ENCODE data around the gene CABP2.

CABP2 gene

DNA sequence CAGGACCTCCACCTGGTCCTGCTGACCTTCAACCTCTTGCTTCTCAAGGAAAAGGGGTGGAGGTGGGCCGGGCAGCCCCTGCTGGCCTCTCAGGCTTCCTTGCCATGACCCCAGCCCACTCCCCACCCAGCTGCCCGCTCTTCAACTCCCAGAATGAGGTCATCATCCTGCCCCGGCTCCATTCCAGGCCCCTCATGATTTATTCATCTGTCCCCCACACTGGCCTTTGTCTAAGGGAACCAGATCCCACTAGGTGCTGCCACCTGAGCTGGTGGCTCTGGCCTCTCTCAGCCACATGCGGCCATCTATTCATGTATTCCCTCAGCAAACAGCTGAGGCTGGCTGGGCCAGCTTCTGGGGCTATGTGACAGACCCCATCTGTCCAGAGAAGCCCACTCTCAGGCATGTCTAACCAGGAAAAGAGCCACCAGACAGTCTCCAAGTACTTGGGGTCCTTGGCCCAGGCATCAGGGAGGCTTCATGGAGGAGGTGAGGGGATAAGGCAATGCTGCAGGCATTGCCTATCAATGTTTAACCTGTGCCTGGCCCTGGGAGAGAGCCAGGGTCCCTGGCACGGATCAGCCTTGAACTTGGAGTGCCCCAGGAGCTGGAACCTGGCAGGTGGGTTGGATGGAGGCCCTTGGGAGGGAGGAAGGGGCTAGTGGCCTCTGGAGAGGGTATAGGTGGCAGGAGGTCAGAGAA, 2.2 kb upstream of the CABP2 start:
- no peak overlapping the region for H3K4me3 ChIP-seq (replicated peaks in 1 of 2; ENCODE audit: low read depth in 2 of 2, low read length in 2 of 2)
- no peak for DNase-seq (ENCODE audit: low read depth in 2 of 2)
- TF ChIP-seq, protein P1, sequence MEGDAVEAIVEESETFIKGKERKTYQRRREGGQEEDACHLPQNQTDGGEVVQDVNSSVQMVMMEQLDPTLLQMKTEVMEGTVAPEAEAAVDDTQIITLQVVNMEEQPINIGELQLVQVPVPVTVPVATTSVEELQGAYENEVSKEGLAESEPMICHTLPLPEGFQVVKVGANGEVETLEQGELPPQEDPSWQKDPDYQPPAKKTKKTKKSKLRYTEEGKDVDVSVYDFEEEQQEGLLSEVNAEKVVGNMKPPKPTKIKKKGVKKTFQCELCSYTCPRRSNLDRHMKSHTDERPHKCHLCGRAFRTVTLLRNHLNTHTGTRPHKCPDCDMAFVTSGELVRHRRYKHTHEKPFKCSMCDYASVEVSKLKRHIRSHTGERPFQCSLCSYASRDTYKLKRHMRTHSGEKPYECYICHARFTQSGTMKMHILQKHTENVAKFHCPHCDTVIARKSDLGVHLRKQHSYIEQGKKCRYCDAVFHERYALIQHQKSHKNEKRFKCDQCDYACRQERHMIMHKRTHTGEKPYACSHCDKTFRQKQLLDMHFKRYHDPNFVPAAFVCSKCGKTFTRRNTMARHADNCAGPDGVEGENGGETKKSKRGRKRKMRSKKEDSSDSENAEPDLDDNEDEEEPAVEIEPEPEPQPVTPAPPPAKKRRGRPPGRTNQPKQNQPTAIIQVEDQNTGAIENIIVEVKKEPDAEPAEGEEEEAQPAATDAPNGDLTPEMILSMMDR (IDR thresholded peaks at IDR 0.05; ENCODE audit: low read depth, low read length) = no peak

DNA sequence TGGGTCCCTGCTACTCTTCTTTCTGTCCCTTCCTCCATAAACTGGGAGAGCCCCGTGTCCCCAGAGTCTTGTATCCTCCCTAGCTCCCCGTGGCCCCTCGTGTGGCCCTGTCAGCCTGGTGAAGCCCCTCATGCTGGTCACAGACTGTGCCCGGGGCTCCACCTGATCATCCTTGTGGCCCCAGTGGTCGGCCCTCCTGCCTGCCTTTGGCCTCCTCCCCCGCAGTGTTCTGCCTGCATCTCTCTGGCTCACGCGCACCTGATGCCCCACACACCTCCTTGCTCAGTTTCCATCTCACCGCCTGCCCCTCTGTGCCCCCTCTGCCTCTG, 1.2 kb upstream of the CABP2 start:
- TF ChIP-seq, protein P1 (IDR thresholded peaks at IDR 0.05; ENCODE audit: low read depth, low read length) = no peak
- no peak for DNase-seq (ENCODE audit: low read depth in 2 of 2)
- no peak overlapping the region for H3K4me3 ChIP-seq (replicated peaks in 1 of 2; ENCODE audit: low read depth in 2 of 2, low read length in 2 of 2)

DNA sequence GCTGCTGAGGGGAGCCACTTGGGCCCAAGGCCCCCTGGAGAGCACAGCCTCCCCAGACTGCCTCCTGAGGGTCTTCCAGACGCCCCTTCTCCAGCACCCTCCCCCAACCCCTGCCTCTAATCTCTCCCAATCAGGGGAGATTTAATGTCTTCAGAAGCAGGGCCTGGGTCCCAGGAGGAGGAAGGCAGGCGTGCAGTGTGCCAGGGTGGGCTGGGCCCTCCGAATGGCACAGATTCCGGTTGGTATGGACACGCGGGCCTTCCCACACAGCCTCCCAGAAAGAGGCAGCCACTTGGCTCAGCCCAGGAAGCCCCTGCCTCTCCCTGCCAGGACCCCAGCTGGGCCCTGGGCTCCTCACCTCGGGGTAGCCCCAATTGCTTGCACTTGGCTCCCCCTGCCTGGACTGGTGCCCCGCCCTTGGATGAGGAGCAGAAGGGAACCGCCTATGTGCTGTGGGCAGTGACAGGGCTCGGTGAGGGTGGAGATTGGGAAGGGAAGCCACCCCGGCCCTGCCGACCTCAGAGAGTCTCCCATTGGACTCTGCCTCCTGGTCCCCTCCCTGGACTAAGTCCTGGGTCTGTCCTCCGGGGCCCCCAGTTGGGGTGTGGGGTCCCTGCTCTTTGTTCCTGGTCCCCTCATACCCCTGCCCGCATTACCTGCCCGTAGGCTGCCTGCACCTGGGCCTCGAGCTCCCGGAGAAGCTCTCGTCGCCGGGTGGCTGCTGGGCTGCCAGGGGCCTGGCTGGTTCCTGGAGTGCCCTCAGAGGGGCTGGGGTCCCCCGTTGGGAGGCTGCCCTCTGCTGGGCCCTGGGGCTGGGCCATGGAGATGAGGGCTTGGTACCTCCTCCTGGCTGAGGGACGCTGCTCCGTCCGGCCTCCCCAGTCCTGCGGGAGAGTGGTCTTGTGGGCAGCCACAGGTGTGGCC, 572 bp upstream of the CABP2 start:
- DNase-seq (ENCODE audit: low read depth in 2 of 2) = no peak
- no peak overlapping the region for H3K4me3 ChIP-seq (replicated peaks in 1 of 2; ENCODE audit: low read depth in 2 of 2, low read length in 2 of 2)
- TF ChIP-seq, protein P1 (IDR thresholded peaks at IDR 0.05; ENCODE audit: low read depth, low read length) = no peak

DNA sequence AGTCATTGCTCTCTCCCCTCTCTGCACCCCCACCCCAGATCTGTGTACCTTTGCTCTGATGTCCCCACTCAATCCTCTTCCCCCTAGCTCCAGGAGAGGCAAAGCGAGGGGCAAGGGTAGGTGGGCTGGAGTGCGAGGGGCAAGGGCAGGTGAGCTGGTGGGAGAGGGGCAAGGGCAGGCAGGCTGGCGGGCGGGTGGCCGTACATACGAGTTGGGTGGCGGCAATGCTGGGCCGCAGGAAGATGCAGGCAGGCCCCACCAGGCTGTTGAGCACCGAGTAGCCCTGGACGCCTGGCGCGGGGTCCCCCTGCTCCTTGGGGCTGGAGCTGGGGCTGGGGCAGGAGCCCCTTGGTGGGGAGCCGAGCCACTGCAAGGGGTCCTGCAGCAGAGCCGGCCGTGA, 908 bp downstream of the CABP2 start:
- DNase-seq (ENCODE audit: low read depth in 2 of 2) = no peak
- H3K4me3 ChIP-seq (replicated peaks in 1 of 2; ENCODE audit: low read depth in 2 of 2, low read length in 2 of 2) = no peak overlapping the region
- TF ChIP-seq, protein P1 (IDR thresholded peaks at IDR 0.05; ENCODE audit: low read depth, low read length) = no peak

DNA sequence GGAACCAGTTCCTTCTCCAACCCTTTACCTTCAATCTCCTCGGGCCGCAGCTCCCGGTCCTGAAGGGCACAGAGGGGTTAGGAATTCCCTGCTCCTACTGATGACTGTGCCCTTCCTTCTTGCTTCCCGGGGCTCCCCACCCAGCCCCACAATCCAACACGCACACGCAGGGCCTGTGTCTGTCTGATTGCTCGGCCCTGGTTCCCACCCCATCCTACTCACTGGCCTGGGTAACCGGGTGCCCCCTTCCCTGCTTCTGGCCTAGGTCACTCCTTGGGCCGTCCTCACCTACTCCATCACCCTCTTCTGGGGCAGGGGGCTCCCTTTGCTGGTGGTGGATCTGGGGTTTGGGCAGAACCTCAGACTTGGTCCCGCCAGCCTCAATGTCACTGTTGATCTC, 1.3 kb downstream of the CABP2 start:
- no peak overlapping the region for H3K4me3 ChIP-seq (replicated peaks in 1 of 2; ENCODE audit: low read depth in 2 of 2, low read length in 2 of 2)
- DNase-seq (ENCODE audit: low read depth in 2 of 2) = no peak
- TF ChIP-seq, protein P1 (IDR thresholded peaks at IDR 0.05; ENCODE audit: low read depth, low read length) = no peak

DNA sequence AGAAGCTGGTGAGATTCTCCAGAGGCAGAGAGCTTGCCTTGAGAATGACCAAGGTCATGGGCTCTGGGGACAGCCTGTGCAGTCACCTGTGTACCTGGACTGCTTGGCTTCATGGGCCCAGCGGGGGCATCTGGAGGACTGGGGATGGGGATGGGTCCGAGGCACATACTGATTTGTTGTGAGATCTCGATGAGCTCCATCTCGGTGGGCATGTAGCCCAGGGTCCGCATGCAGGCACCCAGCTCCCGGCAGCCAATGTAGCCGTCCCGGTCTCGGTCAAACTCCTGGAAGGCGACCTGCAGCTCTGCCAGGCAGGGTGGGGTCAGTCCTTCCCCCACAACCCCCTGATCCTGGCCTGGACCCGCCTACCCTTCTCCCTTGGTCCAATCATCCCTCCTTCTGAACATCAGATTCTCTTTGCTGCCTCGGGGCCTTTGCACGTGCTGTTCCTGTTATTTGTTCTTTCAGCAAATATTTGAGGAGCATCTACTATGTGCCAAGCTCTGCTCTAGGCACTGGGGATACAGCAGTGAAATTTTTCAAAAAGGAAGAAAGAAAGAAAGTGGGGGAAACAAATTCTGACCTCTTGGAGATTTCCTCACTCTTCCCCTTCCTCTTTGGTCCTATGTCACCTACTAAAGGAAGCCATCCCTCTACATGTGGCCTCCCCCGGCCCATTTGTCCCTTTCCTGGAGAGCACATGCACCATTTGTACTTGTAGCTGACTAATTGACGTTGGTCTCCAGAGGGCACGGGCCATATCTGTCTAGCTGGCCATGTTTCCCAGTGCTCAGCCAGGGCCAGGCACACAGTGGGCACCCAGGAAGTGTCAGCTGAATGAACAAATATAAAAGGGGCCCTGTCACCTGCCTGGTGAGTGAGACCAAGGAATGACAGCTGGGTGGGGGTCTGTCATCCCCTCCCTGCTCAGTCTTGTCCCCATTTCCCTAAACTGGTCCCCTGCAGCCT, 2.1 kb downstream of the CABP2 start:
- no peak for DNase-seq (ENCODE audit: low read depth in 2 of 2)
- no peak overlapping the region for H3K4me3 ChIP-seq (replicated peaks in 1 of 2; ENCODE audit: low read depth in 2 of 2, low read length in 2 of 2)
- TF ChIP-seq, protein P1 (IDR thresholded peaks at IDR 0.05; ENCODE audit: low read depth, low read length) = no peak
